CD14-positive monocyte (primary cell): ENCODE measurements around the gene ATXN1L. TPM values are rescaled to one million over a fixed set of nuclear protein-coding genes. Genes with fewer than 3 reads are reported as not detected.

Source experiments
- DNase-seq, 3 donors: peaks; one replicate each; pipeline ENCODE4 v3.0.0-alpha.2; 2011 to 2022
- H2AFZ ChIP-seq: 2 replicates; pipeline ENCODE4 v1.6.0; 2012; ENCODE audit warnings: mild to moderate bottlenecking, low read depth, low read length, inconsistent platforms; ENCODE audit not compliant: insufficient read depth, poor library complexity, severe bottlenecking
- H3K27ac ChIP-seq, 2 donors: 1 replicate in 1 of 2; 2 replicates in 1 of 2; pipeline ENCODE4 v1.5.1; 2012 to 2013; ENCODE audit warnings: low read length in 2 of 2, control low read depth in 1 of 2, inconsistent platforms in 1 of 2, low read depth in 1 of 2, mild to moderate bottlenecking in 1 of 2
- H3K27me3 ChIP-seq, 2 donors: one replicate each; pipeline versions ENCODE4 v1.6.0 to v1.6.1; 2011 to 2013; ENCODE audit warnings: low read length in 2 of 2; ENCODE audit not compliant: control insufficient read depth in 2 of 2, insufficient read depth in 2 of 2
- H3K36me3 ChIP-seq, 2 donors: replicated peaks in 1 of 2; 1 replicate in 1 of 2; 2 replicates in 1 of 2; pipeline versions ENCODE4 v1.5.1 to v1.6.1; 2012 to 2013; ENCODE audit warnings: low read length in 2 of 2, control low read depth in 1 of 2, inconsistent platforms in 1 of 2, mild to moderate bottlenecking in 1 of 2; ENCODE audit not compliant: insufficient read depth in 2 of 2, control insufficient read depth in 1 of 2
- H3K4me1 ChIP-seq, 2 donors: 1 replicate in 1 of 2; 2 replicates in 1 of 2; pipeline versions ENCODE4 v1.5.1 to v1.6.1; 2012 to 2013; ENCODE audit warnings: low read length in 2 of 2, control low read depth in 1 of 2, inconsistent platforms in 1 of 2, mild to moderate bottlenecking in 1 of 2, moderate library complexity in 1 of 2; ENCODE audit not compliant: insufficient read depth in 2 of 2, control insufficient read depth in 1 of 2
- H3K4me2 ChIP-seq: replicated peaks from 2 replicates; pipeline ENCODE3; 2012; ENCODE audit warnings: low read length, moderate library complexity, mild to moderate bottlenecking; ENCODE audit not compliant: poor library complexity, severe bottlenecking; ENCODE audit errors: extremely low read depth
- H3K4me3 ChIP-seq, 3 experiments: fragments of 200-600 bp in 1 of 3; sonication (generic) in 1 of 3; replicated peaks in 1 of 3; 1 replicate in 2 of 3; 2 replicates in 1 of 3; pipeline ENCODE4 v1.5.1; 2011 to 2013; ENCODE audit warnings: low read length in 3 of 3, mild to moderate bottlenecking in 3 of 3, control low read depth in 2 of 3, low read depth in 2 of 3, inconsistent platforms in 1 of 3, moderate library complexity in 1 of 3
- H3K79me2 ChIP-seq: 2 replicates; pipeline ENCODE4 v1.6.0; 2012; ENCODE audit warnings: mild to moderate bottlenecking, control low read depth, inconsistent platforms, low read length, moderate library complexity; ENCODE audit not compliant: insufficient read depth
- H3K9ac ChIP-seq: 2 replicates; pipeline ENCODE4 v1.6.0; 2017; ENCODE audit warnings: low read length, mild to moderate bottlenecking; ENCODE audit not compliant: insufficient read depth, poor library complexity, severe bottlenecking
- H3K9me3 ChIP-seq, 2 donors: replicated peaks in 1 of 2; 1 replicate in 1 of 2; 2 replicates in 1 of 2; pipeline versions ENCODE4 v1.5.1 to v1.6.1; 2012 to 2013; ENCODE audit warnings: low read length in 2 of 2, control low read depth in 1 of 2; ENCODE audit not compliant: control insufficient read depth in 1 of 2, insufficient read depth in 1 of 2
- H4K20me1 ChIP-seq: 2 replicates; pipeline ENCODE4 v1.6.0; 2012; ENCODE audit warnings: mild to moderate bottlenecking, low read length, control low read depth, moderate library complexity; ENCODE audit not compliant: insufficient read depth
- H3K27ac Mint-ChIP-seq, 7 donors: one replicate each; pipeline ENCODE4 v1.8.0; 2020; ENCODE audit warnings: mild to moderate bottlenecking in 7 of 7, mixed read lengths in 7 of 7, moderate library complexity in 6 of 7, inconsistent platforms in 2 of 7
- H3K27me3 Mint-ChIP-seq, 3 donors: one replicate each; pipeline ENCODE4 v1.8.0; 2021 to 2022; ENCODE audit warnings: low read depth in 3 of 3, mild to moderate bottlenecking in 3 of 3, mixed read lengths in 3 of 3, moderate library complexity in 3 of 3, inconsistent platforms in 1 of 3
- H3K36me3 Mint-ChIP-seq, 2 donors: one replicate each; pipeline ENCODE4 v1.8.0; 2020; ENCODE audit warnings: mixed read lengths in 2 of 2, inconsistent platforms in 1 of 2, mild to moderate bottlenecking in 1 of 2
- H3K4me1 Mint-ChIP-seq: one replicate; pipeline ENCODE4 v1.8.0; 2020; ENCODE audit warnings: mild to moderate bottlenecking, mixed read lengths
- H3K4me3 Mint-ChIP-seq, 2 donors: one replicate each; pipeline ENCODE4 v1.8.0; 2020; ENCODE audit warnings: mild to moderate bottlenecking in 2 of 2, mixed read lengths in 2 of 2, moderate library complexity in 1 of 2
- H3K9me3 Mint-ChIP-seq, 7 donors: one replicate each; pipeline ENCODE4 v1.8.0; 2020 to 2022; ENCODE audit warnings: mixed read lengths in 7 of 7, mild to moderate bottlenecking in 6 of 7, moderate library complexity in 6 of 7, inconsistent platforms in 2 of 7
- CTCF ChIP-seq: fragments of 200-600 bp; IDR thresholded peaks from one replicate; pipeline ENCODE4 v1.8.0; 2022; ENCODE audit warnings: antibody characterized with exemption, mild to moderate bottlenecking
- WGBS: methylation state at CpG from one replicate; pipeline ENCODE4 v1.1.5; 2013; ENCODE audit warnings: missing lambda C conversion rate; ENCODE audit not compliant: insufficient coverage; 5-methylcytosine and 5-hydroxymethylcytosine counted together
- intact Hi-C, 2 donors: fragments of 100-400 bp; cut with micrococcal nuclease; formaldehyde crosslinking; loops; one replicate each; pipeline versions ENCODE4 v1.15.0 to v1.15.1; 2023
- polyA plus RNA-seq, 3 donors: library from polyadenylated mRNA; depleted of rRNA in 1 of 3; unstranded in 2 of 3; stranded (reverse) in 1 of 3; fragments of 300-500 nt in 2 of 3; fragments of >200 nt in 1 of 3; fragmentation: Illumina TruSeq in 2 of 3; gene quantifications; 1 replicate in 2 of 3; 2 replicates in 1 of 3; pipeline ENCODE4 v1.2.3, GENCODE V29; 2012 to 2021

ATXN1L gene
- polyA plus RNA-seq, 3 donors, result 6.7 to 27.9 (median 10.0) TPM

- peaks cover 9% of the 10 kb centered on the region for H3K4me1 Mint-ChIP-seq
- Histone ChIP-seq H2AFZ (no peak overlapping the region), H3K9me3 (no peaks in the 10 kb centered on the region), H4K20me1 (peaks cover 65% of the 10 kb centered on the region), H3K79me2 (peaks cover 24% of the 10 kb centered on the region), H3K36me3 (peaks cover 66 to 99% of the 10 kb centered on the region in 2 donors), H3K9ac (no peak overlapping the region), H3K4me3 (no peak overlapping the region), H3K4me2 (no peak overlapping the region), H3K27me3 (no peaks in the 10 kb centered on the region), H3K4me1 (no peaks in the 10 kb centered on the region), H3K27ac (no peak overlapping the region)
- no peaks in the 10 kb centered on the region for H3K27me3 Mint-ChIP-seq
- WGBS, result 100% methylated on average over 2 of the region's 4 CpGs
- intact Hi-C loops, result no loop called here
- H3K36me3 Mint-ChIP-seq, result peaks cover 66 to 78% of the 10 kb centered on the region in 2 donors
- no peak for DNase-seq
- no peaks in the 10 kb centered on the region for H3K9me3 Mint-ChIP-seq
- no peak for TF ChIP-seq CTCF
- no peak overlapping the region for H3K27ac Mint-ChIP-seq
- H3K4me3 Mint-ChIP-seq, result no peak overlapping the region
These were observed 8.7 kb downstream of the ATXN1L start for GRCh38 chr16:71854369-71854948.

GRCh38 chr16:71855937-71856662, 10.3 kb downstream of the ATXN1L start:
- peak overlapping the region in 1 of 7 donors; percentile 51 for H3K27ac Mint-ChIP-seq
- no peak for TF ChIP-seq CTCF
- no peak for DNase-seq
- Histone ChIP-seq H3K4me2 (no peak overlapping the region), H3K4me3 (no peak overlapping the region), H3K4me1 (no peaks in the 10 kb centered on the region), H3K9me3 (no peaks in the 10 kb centered on the region), H3K79me2 (peaks cover 20% of the 10 kb centered on the region), H3K36me3 (peaks cover 60 to 95% of the 10 kb centered on the region in 2 donors), H4K20me1 (peaks cover 63% of the 10 kb centered on the region), H3K9ac (no peak overlapping the region), H2AFZ (no peak overlapping the region), H3K27ac (no peak overlapping the region), H3K27me3 (no peaks in the 10 kb centered on the region)
- WGBS, result 96% methylated on average over 3 of the region's 5 CpGs
- H3K4me3 Mint-ChIP-seq, result no peak overlapping the region
- peaks cover 61 to 73% of the 10 kb centered on the region in 2 donors for H3K36me3 Mint-ChIP-seq
- H3K4me1 Mint-ChIP-seq, result peaks cover 9% of the 10 kb centered on the region
- H3K9me3 Mint-ChIP-seq, result no peaks in the 10 kb centered on the region
- no peaks in the 10 kb centered on the region for H3K27me3 Mint-ChIP-seq
- intact Hi-C loops, result no loop called here
